Tibial nerve (tissue), 4 donors: ENCODE data around the gene SAMD10. TPM values are rescaled to one million over a fixed set of nuclear protein-coding genes. Genes with fewer than 3 reads are reported as not detected.
"Not testable (repeated sequence)": the region's sequence is repeated elsewhere in the genome, so short reads cannot be mapped to it uniquely, and the experiment has no call there.

Experiments used
- DNase-seq, 2 donors: peaks; one replicate each; pipeline ENCODE4 v3.0.0-alpha.2; 2019; ENCODE audit warnings: low spot score in 2 of 2
- H3K27ac ChIP-seq, 4 donors: fragments of 200-600 bp; sonication (generic) in 3 of 4; one replicate each; pipeline ENCODE4 v1.5.1; 2017 to 2019; ENCODE audit warnings: mild to moderate bottlenecking in 1 of 4
- H3K27me3 ChIP-seq, 2 donors: fragments of 200-600 bp; sonication (generic) in 1 of 2; one replicate each; pipeline versions ENCODE4 v1.5.1 to v1.6.0; 2017 to 2019
- H3K36me3 ChIP-seq, 3 donors: fragments of 200-600 bp; sonication (generic); one replicate each; pipeline ENCODE4 v1.5.1; 2018 to 2019
- H3K4me1 ChIP-seq, 4 donors: fragments of 200-600 bp; sonication (generic) in 3 of 4; one replicate each; pipeline ENCODE4 v1.5.1; 2017 to 2019
- H3K4me3 ChIP-seq, 4 donors: fragments of 200-600 bp; sonication (generic) in 3 of 4; one replicate each; pipeline ENCODE4 v1.5.1; 2017 to 2019; ENCODE audit warnings: mild to moderate bottlenecking in 1 of 4, moderate library complexity in 1 of 4
- H3K9me3 ChIP-seq, 4 donors: fragments of 200-600 bp; sonication (generic) in 3 of 4; one replicate each; pipeline ENCODE4 v1.5.1; 2017 to 2019
- EP300 ChIP-seq, 2 donors: sonication (generic); formaldehyde crosslinking; IDR thresholded peaks; one replicate each; pipeline ENCODE4 v1.6.1; 2017; ENCODE audit warnings: antibody characterized with exemption in 2 of 2, mild to moderate bottlenecking in 1 of 2
- POLR2A ChIP-seq, 2 donors: fragments of 450-650 bp; IDR thresholded peaks; one replicate each; pipeline ENCODE4 v1.6.1; 2017; ENCODE audit warnings: antibody characterized with exemption in 2 of 2, mild to moderate bottlenecking in 2 of 2, moderate library complexity in 2 of 2
- WGBS, 2 donors: methylation state at CpG; one replicate each; pipeline ENCODE4 v1.1.5; 2018; 5-methylcytosine and 5-hydroxymethylcytosine counted together
- total RNA-seq, 4 donors: library from RNA; depleted of rRNA; stranded (reverse); fragments of >200 nt; gene quantifications; one replicate each; pipeline ENCODE4 v1.1.0, GENCODE V29; 2016
- TF ChIP-seq, protein P1 (sequence below), 5 experiments: fragments of 200-600 bp in 3 of 5; fragments of 450-650 bp in 2 of 5; sonication (generic) in 3 of 5; IDR thresholded peaks; one replicate each; pipeline ENCODE4 v1.5.1; 2016 to 2019; ENCODE audit warnings: antibody characterized with exemption in 5 of 5, mild to moderate bottlenecking in 3 of 5, moderate library complexity in 2 of 5

The SAMD10 gene
- total RNA-seq, 4 donors from 2014 or later: 1.3 to 5.1 (median 2.8) TPM

DNA sequence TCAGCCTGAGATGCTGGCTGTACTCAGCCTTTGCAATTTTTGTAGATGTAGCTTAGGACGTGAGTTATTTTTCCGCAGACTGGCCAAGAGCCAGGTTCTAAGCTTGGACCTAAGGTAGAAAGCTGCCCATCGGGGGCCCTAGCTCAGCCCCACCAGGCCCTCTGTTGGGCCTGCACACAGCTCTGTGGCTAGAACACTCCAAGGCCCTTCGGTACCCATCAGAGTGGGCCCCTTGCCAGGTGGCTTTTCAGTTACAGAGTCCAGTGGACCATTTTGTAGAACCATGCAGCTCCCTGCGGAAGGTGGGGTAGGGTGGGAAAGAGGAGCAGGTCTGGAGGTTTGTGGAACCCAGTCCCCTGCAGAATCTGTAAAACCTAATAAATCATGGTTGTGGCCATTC is 45.8 kb downstream of the SAMD10 start:
- 77 to 79% methylated on average over 5 of the region's 5 CpGs for whole genome bisulfite sequencing, 2 donors

DNA sequence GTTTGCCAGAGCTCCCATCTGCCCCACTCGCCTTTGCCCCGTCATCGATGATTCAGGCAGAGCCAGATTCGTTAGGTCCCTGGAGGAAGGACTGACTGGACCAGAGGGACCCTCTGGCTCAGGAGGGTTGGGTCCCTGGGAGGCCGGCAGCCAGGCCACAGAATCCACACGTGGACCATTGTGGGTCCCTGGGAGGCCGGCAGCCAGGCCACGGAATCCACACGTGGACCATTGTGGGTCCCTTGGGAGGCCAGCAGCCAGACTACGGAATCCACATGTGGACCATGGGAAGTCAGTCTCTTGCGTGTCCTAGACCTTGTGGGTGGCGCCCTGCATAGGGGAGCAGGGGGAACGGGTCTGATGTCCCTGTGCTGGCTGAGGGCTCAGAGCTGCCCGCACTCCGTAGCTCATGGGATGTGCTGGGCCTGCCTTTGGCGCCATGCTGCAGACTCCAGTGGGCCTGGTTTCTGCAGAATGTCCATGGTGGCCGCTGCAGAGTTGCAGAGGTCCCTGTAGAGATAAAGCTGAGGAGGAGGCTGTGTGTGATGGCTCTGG is 46.8 kb downstream of the SAMD10 start:
- H3K4me1 ChIP-seq: no peaks in the 10 kb centered on the region
- H3K9me3 ChIP-seq: no peaks in the 10 kb centered on the region
- H3K27ac ChIP-seq: no peak overlapping the region
- H3K36me3 ChIP-seq: peaks cover 0 to 97% (median 33%) of the 10 kb centered on the region in 3 donors
- 88 to 89% methylated on average over 12 to 17 of the region's 17 CpGs for WGBS, 2 donors
- TF ChIP-seq EP300 (IDR thresholded peaks at IDR 0.05) (no peak), POLR2A (IDR thresholded peaks at IDR 0.05) (no peak)
- TF ChIP-seq, protein P1, sequence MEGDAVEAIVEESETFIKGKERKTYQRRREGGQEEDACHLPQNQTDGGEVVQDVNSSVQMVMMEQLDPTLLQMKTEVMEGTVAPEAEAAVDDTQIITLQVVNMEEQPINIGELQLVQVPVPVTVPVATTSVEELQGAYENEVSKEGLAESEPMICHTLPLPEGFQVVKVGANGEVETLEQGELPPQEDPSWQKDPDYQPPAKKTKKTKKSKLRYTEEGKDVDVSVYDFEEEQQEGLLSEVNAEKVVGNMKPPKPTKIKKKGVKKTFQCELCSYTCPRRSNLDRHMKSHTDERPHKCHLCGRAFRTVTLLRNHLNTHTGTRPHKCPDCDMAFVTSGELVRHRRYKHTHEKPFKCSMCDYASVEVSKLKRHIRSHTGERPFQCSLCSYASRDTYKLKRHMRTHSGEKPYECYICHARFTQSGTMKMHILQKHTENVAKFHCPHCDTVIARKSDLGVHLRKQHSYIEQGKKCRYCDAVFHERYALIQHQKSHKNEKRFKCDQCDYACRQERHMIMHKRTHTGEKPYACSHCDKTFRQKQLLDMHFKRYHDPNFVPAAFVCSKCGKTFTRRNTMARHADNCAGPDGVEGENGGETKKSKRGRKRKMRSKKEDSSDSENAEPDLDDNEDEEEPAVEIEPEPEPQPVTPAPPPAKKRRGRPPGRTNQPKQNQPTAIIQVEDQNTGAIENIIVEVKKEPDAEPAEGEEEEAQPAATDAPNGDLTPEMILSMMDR (IDR thresholded peaks at IDR 0.05): no peak
- H3K27me3 ChIP-seq: no peaks in the 10 kb centered on the region
- DNase-seq: no peak
- no peak overlapping the region for H3K4me3 ChIP-seq

More for the DNA sequence above, 45.8 kb downstream of the SAMD10 start:
- Histone ChIP-seq H3K36me3 (peaks cover 0 to 98% (median 26%) of the 10 kb centered on the region in 3 donors), H3K27me3 (no peaks in the 10 kb centered on the region), H3K27ac (no peak overlapping the region), H3K4me3 (no peak overlapping the region), H3K4me1 (no peaks in the 10 kb centered on the region), H3K9me3 (no peaks in the 10 kb centered on the region)
- TF ChIP-seq, protein P1 (IDR thresholded peaks at IDR 0.05): no peak
- TF ChIP-seq EP300 (IDR thresholded peaks at IDR 0.05): no peak
- no peak for DNase-seq

DNA sequence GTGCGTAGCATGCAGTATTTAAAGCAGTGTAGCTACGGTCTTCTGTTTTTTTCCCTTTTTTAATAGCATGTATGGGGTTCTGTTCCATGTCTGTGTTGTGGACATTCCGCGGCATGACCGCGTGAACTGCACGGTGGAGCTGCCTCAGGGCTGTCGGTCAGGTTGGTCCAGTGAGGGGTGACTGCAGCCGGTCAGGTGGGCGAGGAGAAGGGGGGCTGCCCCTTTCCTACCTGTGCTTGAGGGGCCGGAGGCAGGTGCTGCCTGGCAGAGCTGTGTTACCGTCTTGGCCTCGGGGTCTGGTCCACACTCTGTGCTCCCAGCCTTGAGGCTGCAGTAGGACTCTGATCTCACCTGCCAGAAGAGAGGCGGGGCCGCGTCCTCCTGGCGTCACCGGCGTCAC is 47.7 kb downstream of the SAMD10 start:
- H3K27me3 ChIP-seq: no peaks in the 10 kb centered on the region
- no peak overlapping the region for H3K4me3 ChIP-seq
- no peak for DNase-seq
- H3K4me1 ChIP-seq: no peaks in the 10 kb centered on the region
- peaks cover 0 to 88% (median 33%) of the 10 kb centered on the region in 3 donors for H3K36me3 ChIP-seq
- WGBS, 2 donors: 95% methylated on average over 19 of the region's 19 CpGs
- no peak for TF ChIP-seq POLR2A (IDR thresholded peaks at IDR 0.05)
- no peak for TF ChIP-seq EP300 (IDR thresholded peaks at IDR 0.05)
- TF ChIP-seq, protein P1 (IDR thresholded peaks at IDR 0.05): no peak
- no peaks in the 10 kb centered on the region for H3K9me3 ChIP-seq
- H3K27ac ChIP-seq: no peak overlapping the region

DNA sequence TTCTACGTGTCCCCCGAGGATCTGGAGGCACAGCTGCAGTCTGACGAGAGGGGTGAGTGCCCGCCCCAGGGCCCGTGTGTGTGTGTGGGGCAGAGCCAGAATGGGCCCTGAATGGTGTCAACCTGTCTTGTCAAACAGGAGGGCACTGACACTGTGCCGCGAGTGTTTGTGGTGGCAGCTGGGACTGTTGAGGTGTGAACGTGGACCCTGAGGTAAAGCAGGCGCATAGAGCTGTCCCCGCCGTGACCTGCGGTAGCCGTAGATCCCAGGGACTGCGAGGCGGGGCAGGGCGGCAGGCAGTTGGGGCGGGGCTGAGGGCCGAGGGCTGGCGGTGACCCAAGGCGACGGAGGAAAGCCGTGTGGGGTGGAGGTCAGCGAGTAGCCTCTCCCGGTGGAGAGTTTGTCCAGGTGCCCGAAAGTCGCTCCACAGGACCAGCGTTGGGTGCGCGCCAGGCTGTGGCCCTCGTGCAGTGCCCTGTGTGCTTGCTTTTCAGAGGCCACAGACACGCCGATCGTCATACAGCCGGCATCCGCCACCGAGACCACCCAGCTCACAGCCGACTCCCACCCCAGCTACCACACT is 48.4 kb downstream of the SAMD10 start:
- peaks cover 0 to 85% (median 33%) of the 10 kb centered on the region in 3 donors for H3K36me3 ChIP-seq
- H3K27me3 ChIP-seq: no peaks in the 10 kb centered on the region
- H3K27ac ChIP-seq: no peak overlapping the region
- H3K9me3 ChIP-seq: no peaks in the 10 kb centered on the region
- no peak overlapping the region for H3K4me3 ChIP-seq
- DNase-seq: no peak
- TF ChIP-seq, protein P1 (IDR thresholded peaks at IDR 0.05): no peak
- no peak for TF ChIP-seq POLR2A (IDR thresholded peaks at IDR 0.05)
- TF ChIP-seq EP300 (IDR thresholded peaks at IDR 0.05): no peak
- no peaks in the 10 kb centered on the region for H3K4me1 ChIP-seq
- WGBS, 2 donors: 84 to 87% methylated on average over 37 of the region's 37 CpGs

DNA sequence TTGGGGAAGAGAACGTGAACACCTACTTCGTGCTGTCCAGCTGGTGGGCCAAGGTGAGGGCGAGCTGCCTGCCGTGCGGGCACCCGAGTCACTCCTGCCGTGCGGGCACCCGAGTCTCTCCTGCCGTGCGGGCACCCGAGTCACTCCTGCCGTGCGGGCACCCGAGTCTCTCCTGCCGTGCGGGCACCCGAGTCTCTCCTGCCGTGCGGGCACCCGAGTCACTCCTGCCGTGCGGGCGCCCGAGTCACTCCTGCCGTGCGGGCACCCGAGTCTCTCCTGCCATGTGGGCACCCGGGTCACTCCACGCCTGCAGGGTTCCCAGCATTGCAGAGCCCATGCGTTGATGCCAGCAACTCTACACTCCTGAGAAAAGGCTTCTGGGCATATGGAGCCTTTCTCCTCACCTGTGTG is 50.0 kb downstream of the SAMD10 start:
- not testable (repeated sequence) for H3K27ac ChIP-seq, H3K4me3 ChIP-seq, H3K4me1 ChIP-seq, DNase-seq, H3K9me3 ChIP-seq, H3K27me3 ChIP-seq
- 93% methylated on average over 14 to 31 of the region's 31 CpGs for WGBS, 2 donors
- peaks cover 0 to 69% (median 33%) of the 10 kb centered on the region in 3 donors for H3K36me3 ChIP-seq
